ENCODE data around the gene OR6Y1. TPM values are rescaled to one million over a fixed set of nuclear protein-coding genes. Genes with fewer than 3 reads are reported as not detected.

The OR6Y1 gene
- total and polyA plus RNA-seq, 2 of the 8 experiments (the other 6 are each of a cell fraction or from before 2014, with no cell fraction given), result 0.07 TPM; not detected in 1

DNA sequence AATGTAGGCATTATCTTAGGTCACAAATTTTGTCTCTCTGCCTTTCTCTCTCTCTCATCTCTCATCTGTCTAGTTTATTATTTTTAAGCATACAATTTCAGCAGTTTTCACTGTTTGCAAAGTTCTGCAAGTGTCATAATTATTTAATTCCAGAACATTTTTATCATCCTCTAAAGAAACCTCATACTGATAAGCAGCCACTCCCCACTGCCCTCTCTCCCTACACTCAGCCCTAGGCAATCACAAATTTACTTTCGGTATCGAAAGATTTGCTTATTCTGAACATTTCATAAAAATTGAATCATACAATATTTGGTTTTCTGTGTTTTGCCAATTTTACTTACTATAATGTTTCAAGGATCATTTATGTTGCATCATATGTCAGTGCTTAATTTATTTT, 16.6 kb downstream of the OR6Y1 start:
- H2BK15ac ChIP-seq (ENCODE audit: low read length), result no peak overlapping the region
- TF ChIP-seq TCF12 (IDR thresholded peaks at IDR 0.05; ENCODE audit: low read depth, low read length) (no peak), SP2 (IDR thresholded peaks at IDR 0.05; ENCODE audit: low read length) (no peak), ATF3 (IDR thresholded peaks at IDR 0.05; ENCODE audit: insufficient read depth, low read depth, low read length) (no peak), RBBP5 (IDR thresholded peaks at IDR 0.05; ENCODE audit: borderline replicate concordance, low read depth, low read length) (no peak), EP300 (IDR thresholded peaks at IDR 0.05; ENCODE audit: borderline replicate concordance in 1 of 2, low read depth in 2 of 2, low read length in 2 of 2) (no peak), CBX5 (IDR thresholded peaks at IDR 0.05; ENCODE audit: low read depth, low read length) (no peak), SIN3A (conservative IDR thresholded peaks at IDR 0.05 in 1 of 2, IDR thresholded peaks at IDR 0.05 in 1 of 2; ENCODE audit: low read depth in 1 of 2, low read length in 2 of 2) (no peak), CHD2 (IDR thresholded peaks at IDR 0.05; ENCODE audit: low read length) (no peak), MAFK (IDR thresholded peaks at IDR 0.05; ENCODE audit: low read depth, low read length) (no peak), SP1 (IDR thresholded peaks at IDR 0.05; ENCODE audit: low read depth, low read length) (no peak), TEAD4 (IDR thresholded peaks at IDR 0.05; ENCODE audit: low read depth, low read length) (no peak)
- no peak overlapping the region for H3K23ac ChIP-seq (ENCODE audit: insufficient read length)
- FAIRE-seq (no peak), DNase-seq (ENCODE audit: low read depth in 1 of 2, low spot score in 2 of 2) (no peak)
- H2BK12ac ChIP-seq (ENCODE audit: low read depth, low read length), result no peak overlapping the region
- ChIA-PET POLR2A (ENCODE audit: partially characterized antibody) (no interaction called here), CTCF (ENCODE audit: partially characterized antibody) (no interaction called here)
- H3K4me1 ChIP-seq (replicated peaks in 1 of 4; ENCODE audit: control insufficient read depth in 3 of 4, insufficient read depth in 4 of 4, low read length in 3 of 4), result no peaks in the 10 kb centered on the region
- H3K27ac ChIP-seq (ENCODE audit: low read depth, low read length), result no peak overlapping the region
- no peak overlapping the region for H3K56ac ChIP-seq (replicated peaks; ENCODE audit: insufficient read length, low read depth, low read length)
- H3K9me3 ChIP-seq (ENCODE audit: insufficient read depth in 2 of 2, low read depth in 1 of 2, low read length in 1 of 2), result no peaks in the 10 kb centered on the region
- H4K91ac ChIP-seq (replicated peaks; ENCODE audit: insufficient read length, low read length), result no peak overlapping the region
- H2BK5ac ChIP-seq (ENCODE audit: low read depth, low read length), result no peak overlapping the region
- no peaks in the 10 kb centered on the region for H4K20me1 ChIP-seq (replicated peaks in 1 of 2; ENCODE audit: control insufficient read depth in 1 of 2, insufficient read depth in 2 of 2, low read length in 2 of 2)
- H3K36me3 ChIP-seq (ENCODE audit: control insufficient read depth in 2 of 4, insufficient read depth in 4 of 4, low read length in 3 of 4), result no peaks in the 10 kb centered on the region
- H3K4ac ChIP-seq (replicated peaks; ENCODE audit: insufficient read length, low read depth, low read length), result no peak overlapping the region
- H4K8ac ChIP-seq (ENCODE audit: extremely low read depth, insufficient read depth, low read length), result no peak overlapping the region
- H3K79me1 ChIP-seq (ENCODE audit: low read depth, low read length), result no peaks in the 10 kb centered on the region
- H2AFZ ChIP-seq (ENCODE audit: low read length), result no peak overlapping the region
- H3K4me3 ChIP-seq (ENCODE audit: extremely low read depth in 1 of 4, insufficient read depth in 2 of 4, low read depth in 3 of 4, low read length in 4 of 4), result no peak overlapping the region
- WGBS, 2 experiments (ENCODE audit: extremely low coverage in 1 of 2, insufficient coverage in 1 of 2, insufficient read length in 1 of 2, insufficient replicate concordance in 2 of 2, low coverage in 1 of 2, low lambda C conversion rate in 2 of 2, missing lambda C conversion rate in 1 of 2), result 98% methylated on average over 2 of the region's 2 CpGs; no CpG with 5 or more reads in 1 of the 2 experiments
- H3K14ac ChIP-seq (ENCODE audit: insufficient read length), result no peak overlapping the region
- no peak overlapping the region for H2BK20ac ChIP-seq (ENCODE audit: low read length)
- no peaks in the 10 kb centered on the region for H3K23me2 ChIP-seq (ENCODE audit: low read depth, low read length)
- H3K18ac ChIP-seq (ENCODE audit: extremely low read depth, low read length), result no peak overlapping the region
- no peak overlapping the region for H2AK5ac ChIP-seq (ENCODE audit: low read depth, low read length)
- no peak overlapping the region for H4K5ac ChIP-seq (ENCODE audit: insufficient read length, low read depth, low read length)
- H3K9ac ChIP-seq (replicated peaks in 1 of 4; ENCODE audit: extremely low read depth in 1 of 4, low read depth in 3 of 4, low read length in 3 of 4), result no peak overlapping the region
- H3K79me2 ChIP-seq (ENCODE audit: control insufficient read depth in 1 of 2, insufficient read depth in 2 of 2, low read length in 2 of 2), result no peaks in the 10 kb centered on the region
- no peaks in the 10 kb centered on the region for H3K27me3 ChIP-seq (replicated peaks in 1 of 4; ENCODE audit: control insufficient read depth in 3 of 4, extremely low read depth in 1 of 4, insufficient read depth in 3 of 4, low read length in 3 of 4)
- no peak overlapping the region for H2BK120ac ChIP-seq (replicated peaks; ENCODE audit: low read depth, low read length)
- no peak overlapping the region for H3K4me2 ChIP-seq (ENCODE audit: insufficient read depth in 1 of 2, low read depth in 2 of 2, low read length in 2 of 2)
